Activated gamma-delta T cell treated with anti-CD3 and anti-CD28 coated beads, Interleukin-2, amount 50 U/mL, for 16 hours (primary cell): ENCODE measurements around the gene CAMKK2.
"Not testable (repeated sequence)": the region's sequence is repeated elsewhere in the genome, so short reads cannot be mapped to it uniquely, and the experiment has no call there.

Experiments
- DNase-seq: peaks from one replicate; pipeline ENCODE4 v3.0.0-alpha.2; 2020; ENCODE audit warnings: low read depth

Gene CAMKK2

DNA sequence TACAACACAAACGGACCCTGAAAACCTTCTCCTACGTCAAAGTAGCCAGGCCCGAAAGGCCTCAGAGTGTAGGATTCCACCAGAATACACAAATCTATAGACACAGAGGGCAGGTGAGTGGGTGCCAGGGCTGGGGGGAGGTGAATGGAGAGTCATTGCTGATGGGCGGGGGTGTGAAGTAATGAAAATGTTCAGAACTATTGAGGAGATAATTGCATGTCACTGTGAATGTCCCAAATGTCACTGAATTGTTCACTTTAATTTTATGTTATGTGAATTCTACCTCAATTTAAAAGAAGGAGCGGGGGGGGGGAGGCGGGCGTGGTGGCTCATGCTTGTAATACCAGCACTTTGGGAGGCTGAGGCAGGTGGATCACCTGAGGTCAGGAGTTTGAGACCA lies 50.6 kb downstream of the CAMKK2 start:
- no peak for DNase-seq

DNA sequence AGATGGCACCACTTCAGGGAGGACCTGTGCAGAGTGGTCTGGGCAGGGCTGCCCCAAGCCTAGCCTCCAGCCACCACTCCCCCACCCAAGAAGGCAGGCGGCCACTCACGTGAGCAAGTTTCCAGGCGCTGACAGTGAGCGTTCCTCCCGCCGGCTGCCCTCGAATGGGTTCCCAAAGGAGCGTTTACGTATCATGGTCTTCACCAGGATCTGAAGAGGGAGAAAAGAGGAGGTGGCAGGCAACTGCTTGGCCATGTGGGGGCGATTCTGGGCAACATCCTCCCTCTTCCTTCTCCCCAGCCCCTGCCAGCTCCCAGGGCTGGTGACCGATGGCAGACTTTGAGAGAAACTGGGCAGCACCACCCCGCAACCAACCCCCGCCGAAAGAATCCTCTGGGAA lies 51.5 kb downstream of the CAMKK2 start:
- no peak for DNase-seq

DNA sequence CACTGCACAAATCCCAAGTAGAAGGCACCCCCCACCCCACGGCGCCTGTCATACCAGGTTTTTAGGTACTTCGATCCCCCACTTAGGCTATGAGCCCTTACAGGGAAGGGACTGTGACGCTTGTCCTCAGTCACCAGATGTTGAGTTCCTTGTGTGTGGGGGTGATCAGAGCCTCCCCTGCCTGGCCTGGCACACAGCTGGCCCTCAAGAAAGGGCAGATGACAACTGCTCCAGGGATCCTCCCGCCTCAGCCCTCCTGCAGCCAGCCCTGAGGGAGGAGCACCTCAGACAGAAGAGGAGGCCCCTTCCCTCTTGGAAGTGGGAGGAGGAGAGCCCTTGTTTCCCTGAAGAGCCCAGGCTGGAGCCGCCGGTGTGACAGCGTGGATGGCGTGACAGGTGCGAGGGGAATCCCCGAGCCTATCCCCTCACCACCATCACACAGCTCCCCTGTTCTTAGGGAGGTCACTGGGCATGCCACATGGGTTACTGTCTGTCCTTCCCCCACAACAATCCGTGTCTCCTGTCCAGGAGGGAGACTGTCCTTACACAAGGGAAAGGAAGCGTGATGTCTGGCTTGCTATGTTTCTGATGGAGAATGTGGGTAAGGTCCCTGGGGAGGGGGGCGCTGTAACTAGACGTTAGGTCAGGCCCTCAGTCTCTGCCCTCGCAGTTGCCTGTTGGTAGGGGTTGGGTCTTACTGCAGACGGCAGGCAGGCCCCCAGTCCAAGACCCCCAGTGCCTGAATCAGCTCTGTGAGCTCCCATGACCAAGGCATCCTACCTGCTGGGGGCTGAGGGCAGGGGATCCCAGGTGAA lies 55.1 kb downstream of the CAMKK2 start:
- no peak for DNase-seq

DNA sequence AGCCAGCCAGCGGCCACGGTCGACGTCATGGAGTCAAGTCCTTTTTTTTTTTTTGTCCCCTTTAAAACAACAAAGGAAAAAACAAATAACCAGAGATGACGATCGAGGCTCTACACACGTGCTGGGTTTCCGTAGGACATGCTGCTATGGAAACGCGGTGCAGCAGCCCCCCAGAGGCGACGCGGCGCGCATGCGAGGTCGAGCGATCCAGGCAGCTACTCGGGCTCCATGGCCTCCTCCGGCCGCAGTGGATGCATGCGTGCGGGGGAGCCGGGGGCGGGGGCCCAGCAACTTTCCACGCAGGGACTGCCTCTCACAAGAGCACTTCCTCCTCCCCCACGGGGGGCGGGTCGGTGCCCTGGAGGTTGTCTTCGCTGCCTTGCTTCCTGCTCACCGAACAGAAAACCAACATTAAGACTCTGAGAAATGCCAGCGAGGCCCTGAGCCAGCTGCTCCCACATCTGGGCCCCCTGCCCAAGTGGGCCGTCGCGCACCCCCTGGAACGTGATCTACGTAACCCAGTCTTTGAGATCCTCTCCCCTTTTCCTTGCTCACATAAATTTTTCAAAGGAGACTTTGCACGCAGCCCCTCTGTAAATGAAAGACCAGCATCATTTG lies 55.9 kb downstream of the CAMKK2 start:
- peak; percentile 89 for DNase-seq

DNA sequence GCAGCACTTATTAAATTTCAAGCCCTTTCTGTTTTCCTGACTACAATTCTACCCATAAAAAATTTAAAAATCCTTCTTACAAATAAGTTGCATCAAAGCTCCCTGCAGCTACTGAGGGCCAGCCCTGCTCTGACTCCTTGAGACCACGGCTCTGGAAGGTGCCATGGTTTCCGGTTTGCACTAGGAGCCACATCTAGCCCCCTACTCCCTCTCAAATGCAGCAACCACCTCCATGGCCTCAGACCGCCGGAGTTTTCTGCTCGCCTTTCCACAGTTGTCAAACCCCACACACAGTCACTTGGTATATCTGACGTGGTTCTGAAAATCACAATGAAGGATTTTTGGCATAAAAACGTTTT lies 56.5 kb downstream of the CAMKK2 start:
- DNase-seq = no peak

DNA sequence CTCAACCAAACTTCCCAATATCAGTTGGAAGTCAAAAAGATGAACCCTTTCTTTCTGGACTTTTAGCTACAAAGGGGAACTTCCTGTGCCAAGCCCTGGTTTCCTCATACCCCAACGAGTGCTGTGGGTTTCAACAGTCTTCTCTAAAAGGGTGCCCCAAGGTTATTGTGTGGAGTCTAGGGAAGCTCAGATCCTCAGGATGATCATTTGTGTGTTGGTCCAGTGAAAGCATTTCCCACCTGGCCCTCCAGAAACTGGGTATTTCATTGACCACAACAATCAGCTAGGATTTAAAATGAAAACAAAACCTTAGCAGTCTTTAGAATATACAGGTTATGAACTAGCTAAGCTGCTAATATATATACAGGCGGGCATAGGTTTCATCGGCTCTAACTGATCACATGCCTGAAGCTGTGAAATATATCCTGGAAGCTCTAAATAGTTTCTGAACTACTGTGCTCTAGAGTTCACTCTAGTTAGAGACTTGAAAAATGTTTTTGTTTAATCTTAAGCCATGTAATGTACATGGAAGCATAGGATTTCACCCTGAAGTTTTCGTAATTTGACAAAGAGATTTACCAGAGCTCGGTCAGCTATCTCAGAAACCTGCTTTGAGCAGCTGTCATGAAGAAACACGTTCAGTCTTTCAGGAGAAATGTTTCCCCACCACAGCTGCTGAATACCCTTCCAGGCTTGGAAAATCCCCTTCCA lies 57.0 kb downstream of the CAMKK2 start:
- DNase-seq = no peak

DNA sequence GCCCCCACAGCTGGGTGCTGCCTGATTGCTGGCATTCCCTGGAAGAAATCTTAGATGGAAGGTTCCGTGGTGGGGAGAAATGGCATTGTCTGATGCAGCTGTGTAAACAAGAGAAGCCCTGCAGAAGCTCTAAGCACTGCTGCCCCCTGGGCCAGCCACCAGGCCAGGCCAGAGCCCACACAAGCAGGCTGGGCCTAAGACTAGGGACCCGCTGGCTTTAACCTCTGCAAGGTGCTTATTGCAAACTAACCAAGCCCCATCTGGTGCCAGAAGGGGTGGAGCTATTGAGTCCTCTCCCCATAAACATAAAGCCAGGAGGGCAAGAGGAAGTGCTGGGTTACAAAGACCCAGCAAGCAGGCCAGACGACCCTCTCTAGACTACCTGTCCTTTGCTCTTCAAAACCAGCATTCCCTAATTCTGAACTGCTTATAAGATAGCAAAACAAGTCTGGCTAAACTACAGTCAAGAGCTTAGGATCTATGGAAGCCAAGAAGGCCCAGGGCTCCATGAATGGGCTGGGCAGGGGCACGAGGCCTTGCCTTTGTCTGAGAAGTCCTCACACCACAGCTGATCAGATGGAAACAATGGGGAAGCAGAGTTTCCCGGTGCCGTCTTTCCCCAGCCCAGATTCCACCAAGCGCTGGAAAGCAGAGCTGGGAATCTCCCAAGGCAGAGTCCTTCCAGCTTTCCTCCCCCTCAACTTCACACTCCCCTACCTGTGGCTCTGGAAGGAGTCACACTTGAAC lies 57.7 kb downstream of the CAMKK2 start:
- no peak for DNase-seq

DNA sequence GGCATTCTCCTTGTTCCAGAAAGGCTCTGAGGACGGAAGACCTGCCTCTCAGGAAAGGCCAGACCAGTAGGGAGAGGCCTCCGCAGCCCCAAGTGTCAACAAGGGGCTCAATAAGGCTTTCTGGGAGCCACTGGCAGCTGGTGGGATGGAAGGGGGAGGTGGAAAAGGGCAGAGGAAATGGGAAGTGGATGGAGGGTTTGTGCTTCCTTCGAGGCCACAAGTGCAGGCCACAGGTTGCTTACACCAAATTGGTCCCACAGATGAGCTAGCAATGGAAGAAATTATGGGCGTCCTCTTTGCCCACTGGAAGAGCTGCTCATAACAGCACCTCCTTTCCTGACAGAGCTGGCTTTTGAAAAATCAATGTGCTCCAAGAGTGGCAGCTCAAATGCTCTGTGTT lies 58.4 kb downstream of the CAMKK2 start:
- DNase-seq = no peak

DNA sequence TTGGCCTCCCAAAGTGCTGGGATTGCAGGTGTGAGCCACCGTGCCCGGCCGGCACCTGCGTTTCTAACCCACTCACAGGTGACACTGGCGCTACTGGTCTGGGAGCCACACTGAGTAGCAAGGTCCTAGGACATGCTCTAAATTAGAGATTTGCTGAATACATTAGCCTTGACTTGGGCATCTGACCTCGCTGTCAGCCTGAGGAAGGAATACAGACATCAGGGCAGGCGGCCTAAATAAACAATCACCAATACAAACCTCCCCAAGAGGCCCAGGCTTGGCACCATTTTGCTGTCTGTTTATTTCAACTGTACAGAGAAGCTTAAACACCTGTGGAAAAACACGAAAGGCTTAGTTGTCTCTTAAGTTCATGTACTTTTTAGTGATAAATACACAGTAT lies 59.1 kb downstream of the CAMKK2 start:
- no peak for DNase-seq

DNA sequence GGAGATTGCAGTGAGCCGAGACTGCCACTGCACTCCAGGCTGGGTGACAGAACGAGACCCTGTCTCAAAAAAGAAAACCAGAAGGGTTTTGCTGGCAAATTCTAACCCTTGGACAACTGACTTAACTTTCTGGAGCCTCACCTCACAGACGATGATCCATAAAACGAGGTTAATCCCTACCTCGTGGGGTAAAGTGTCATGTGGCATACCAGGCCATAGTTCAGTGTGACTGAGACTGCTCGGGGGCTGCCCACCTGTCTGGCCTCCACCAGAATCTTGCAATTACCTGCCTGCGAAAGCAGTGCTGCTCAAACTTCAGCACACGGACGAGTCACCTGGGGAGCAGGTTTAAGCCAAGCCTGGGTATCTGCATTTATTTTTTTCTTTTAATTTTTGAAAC lies 59.7 kb downstream of the CAMKK2 start:
- no peak for DNase-seq

DNA sequence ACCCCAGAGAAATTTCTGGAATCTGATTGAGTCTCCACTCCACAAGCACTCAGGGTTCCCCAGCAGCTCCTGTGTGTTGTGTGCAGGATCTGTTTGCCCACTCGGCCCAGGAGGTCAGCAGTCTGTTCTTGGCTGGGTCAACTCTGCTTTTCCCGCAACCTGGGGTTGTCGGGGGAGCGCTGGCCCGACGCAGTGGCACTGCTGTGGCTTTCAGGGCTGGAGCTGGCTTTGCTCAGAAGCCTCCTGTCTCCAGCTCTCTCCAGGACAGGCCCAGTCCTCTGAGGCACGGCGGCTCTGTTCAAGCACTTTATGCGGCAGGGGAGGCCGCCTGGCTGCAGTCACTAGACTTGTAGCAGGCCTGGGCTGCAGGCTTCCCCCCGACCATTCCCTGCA lies 62.9 kb downstream of the CAMKK2 start:
- no peak for DNase-seq

DNA sequence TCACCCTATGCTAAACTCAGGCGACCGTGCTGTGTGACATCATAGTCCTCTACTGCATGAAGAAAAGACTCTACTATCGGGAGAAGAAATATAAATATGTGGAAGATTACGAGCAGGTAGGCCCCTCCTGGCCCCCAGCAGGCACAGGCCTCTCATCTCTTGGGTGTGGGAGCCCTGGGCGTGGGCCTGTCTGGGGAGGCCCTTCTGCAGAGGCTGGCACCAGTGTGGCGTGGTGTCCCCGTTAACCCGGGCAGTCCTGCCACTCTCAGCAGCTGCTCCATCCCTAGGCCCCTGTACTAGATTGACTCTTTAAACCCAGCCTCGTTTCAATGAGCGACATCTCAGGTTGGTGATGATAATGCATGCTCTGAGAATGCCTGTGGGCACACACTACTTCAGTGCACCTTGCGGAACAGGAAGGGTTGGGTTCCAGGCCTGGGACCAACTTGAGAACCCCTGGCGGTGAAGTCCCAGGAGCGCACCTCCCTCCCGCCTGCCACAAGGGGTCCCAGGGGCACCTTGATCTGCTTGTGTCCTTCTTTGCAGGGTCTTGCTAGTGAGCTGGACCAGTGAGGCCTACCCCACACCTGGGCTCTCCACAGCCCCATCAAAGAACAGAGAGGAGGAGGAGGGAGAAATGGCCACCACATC lies 63.4 kb downstream of the CAMKK2 start:
- DNase-seq = no peak

DNA sequence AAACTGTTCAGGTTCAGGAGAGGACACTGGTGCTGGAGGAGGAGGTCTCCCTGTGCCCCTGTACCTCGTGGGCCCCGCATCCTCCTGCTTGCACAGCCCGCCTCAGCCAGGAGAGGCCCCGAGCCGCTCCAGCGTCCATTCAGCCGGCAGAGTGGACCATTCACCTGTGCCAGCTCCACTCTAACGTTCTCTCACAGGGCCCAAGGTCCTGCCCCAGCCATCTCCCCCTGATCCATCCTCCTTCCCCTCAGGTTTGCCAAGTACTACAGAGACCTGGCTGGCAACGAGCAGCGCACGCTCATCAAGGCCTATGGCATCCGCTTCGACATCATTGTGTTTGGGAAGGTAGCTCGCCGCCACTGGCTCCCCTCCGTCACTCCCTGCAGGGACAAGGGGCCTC lies 64.3 kb downstream of the CAMKK2 start:
- no peak for DNase-seq

DNA sequence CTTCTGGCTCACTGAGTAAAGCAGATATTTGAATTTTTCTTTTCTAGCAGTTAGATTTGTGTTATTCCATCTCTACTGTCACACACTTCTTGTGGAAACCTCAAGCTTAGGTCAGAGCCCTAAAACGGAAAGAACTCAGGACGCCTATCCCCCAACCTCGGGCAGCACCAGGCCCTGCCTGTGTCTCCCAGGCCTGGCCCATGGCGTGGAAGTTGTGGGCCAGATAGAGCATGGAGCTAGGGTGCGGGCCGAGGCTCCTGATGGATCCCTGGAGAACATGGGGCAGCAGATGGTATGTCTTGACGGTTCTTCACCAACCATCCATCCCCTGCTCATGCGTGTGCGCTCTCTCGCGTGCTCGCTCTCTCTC lies 66.0 kb downstream of the CAMKK2 start:
- no peak for DNase-seq

DNA sequence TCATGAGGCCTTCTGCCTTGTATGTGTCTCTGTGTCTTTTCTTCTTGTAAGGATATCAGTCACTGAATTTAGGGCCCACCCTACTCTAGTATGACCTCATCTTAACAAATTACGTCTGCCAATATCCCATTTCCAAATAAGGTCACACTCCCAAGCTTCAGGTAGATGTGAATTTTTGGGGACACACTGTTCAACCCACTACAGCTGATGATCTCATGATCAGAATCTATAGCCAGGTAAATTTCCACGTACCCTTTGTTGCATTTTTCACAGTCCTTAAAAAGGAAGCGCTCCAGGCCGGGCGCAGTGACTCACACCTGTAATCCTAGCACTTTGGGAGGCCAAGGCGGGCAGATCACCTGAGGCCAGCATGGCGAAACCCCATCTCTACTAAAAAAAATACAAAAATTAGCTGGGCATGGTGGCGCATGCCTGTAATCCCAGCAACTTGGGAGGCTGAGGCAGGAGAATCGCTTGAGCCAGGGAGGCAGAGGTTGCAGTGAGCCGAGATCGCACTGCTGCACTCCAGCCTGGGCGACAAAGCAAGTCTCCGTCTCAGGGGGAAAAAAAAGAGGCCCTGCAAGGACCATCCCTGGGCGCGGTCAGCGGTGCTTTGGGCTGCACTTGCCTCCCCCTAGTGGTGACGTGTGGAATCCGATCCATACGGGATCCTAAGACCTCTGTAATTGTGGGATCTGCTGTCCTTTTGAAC lies 66.5 kb downstream of the CAMKK2 start:
- DNase-seq = peak; percentile 38

DNA sequence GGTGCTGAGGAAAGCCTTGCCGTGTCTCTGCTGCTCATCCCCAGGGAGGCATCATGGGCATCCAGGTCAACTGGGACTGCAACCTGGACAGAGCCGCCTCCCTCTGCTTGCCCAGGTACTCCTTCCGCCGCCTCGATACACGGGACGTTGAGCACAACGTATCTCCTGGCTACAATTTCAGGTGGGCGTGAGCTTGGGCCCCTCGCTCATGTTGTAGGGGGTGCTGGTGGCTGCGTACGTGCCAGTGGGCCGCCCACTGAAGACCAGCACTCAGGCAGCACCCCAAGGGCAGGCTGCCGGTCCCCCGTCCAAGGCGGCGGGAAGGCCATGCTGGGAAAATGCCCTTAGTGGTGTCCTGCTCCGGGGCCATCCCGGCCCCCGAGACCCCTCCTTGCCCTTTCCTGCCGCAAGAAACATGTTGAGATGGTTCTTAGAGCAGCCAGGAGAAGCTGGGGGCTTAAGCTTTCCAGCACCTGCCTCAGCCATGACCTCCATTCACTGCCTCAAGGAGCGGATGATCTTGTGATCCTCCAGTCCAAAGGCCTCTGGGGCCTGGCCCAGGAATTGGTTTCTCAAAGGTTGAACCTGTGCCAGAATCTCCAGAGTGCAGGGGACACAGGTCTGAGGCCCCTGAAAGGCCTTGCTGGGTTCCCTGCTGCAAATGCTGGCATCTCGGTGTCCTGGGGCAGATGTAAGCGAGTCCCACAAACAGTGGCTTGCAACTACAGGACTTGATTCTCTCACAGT lies 67.4 kb downstream of the CAMKK2 start:
- DNase-seq = no peak

DNA sequence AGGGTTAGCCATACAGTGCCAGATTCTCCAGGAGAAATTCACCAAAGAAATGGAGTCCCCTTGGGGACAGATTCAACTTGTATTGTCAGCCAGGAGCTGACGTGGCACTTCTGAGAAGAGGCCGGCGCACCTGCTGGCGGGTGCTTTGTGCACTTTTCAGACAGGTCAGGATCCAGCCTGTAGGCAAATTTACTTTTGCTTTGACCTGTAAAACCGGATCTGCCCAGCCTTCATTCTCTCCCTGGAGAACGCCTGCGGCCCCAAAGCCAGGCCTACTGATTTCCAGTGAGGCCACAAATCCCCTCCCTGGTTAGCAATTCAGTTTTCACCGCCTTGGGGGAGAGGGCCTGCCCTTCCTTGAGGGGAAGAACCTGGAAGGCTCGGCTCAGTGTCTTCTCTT lies 69.2 kb downstream of the CAMKK2 start:
- DNase-seq = no peak

DNA sequence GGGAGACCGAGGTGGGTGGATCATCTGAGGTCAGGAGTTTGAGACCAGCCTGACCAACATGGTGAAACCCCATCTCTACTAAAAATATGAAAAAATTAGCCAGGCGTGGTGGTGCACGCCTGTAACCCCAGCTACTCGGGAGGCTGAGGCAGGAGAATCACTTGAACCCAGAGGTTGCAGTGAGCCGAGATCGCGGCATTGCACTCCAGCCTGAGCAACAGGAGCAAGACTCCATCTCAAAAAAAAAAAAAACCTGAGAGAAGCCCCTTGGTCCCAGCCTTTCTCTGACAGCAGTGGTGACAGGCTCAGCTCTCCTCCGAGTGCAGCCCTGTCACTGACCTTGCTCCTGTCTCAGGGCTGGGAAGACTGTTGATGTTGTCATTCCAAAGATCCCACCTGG lies 69.6 kb downstream of the CAMKK2 start:
- DNase-seq = not testable (repeated sequence)

DNA sequence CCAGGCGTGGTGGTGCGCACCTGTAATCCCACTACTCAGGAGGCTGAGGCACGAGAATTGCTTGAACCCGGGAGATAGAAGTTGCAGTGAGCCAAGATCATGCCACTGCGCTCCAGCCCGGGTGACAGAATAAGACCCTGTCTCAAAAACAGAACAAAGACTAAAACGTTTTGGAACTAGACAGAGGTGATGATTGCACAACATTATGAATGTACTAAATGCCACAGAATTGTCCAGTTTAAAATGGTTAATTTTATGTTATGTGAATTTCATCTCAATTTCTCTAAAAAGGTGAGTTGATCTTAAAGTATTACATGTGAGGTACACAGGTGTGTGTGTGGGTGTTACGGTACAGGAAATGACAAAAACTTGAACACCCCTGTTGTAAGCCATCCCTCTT lies 70.1 kb downstream of the CAMKK2 start:
- DNase-seq = no peak

DNA sequence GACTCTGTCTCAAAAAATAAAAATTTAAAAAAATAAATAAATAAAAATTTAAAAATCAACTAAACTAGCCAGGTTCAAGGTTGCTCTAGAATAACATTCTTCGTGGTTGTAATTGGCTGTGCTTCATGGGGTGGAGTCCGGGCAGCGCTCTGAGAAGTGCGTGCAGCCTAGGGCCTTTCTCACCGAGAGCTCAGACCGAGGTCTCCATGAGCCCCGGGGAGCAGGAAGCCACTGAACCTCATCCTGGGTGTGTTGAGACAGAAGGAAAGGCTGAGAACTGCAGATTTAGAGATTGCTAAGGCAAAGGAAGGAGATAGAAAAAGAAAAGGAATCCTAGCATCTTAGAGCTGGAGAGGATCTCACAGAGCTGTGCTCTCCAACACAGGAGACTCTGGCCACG lies 71.9 kb downstream of the CAMKK2 start:
- no peak for DNase-seq
